Peyer's patch (tissue), 4 donors: ENCODE results near the gene UBTF. TPM values are rescaled to one million over a fixed set of nuclear protein-coding genes. Genes with fewer than 3 reads are reported as not detected.

ENCODE experiments used
- DNase-seq, 3 donors: peaks; one replicate each; pipeline ENCODE4 v3.0.0-alpha.2; 2017 to 2019
- H3K27ac ChIP-seq, 4 donors: fragments of 200-600 bp; sonication (generic); one replicate each; pipeline ENCODE4 v1.5.1; 2016 to 2019
- H3K27me3 ChIP-seq, 2 donors: fragments of 200-600 bp; sonication (generic); one replicate each; pipeline ENCODE4 v1.5.1; 2019
- H3K36me3 ChIP-seq, 3 donors: fragments of 200-600 bp; sonication (generic); one replicate each; pipeline ENCODE4 v1.5.1; 2016 to 2019
- H3K4me1 ChIP-seq, 4 donors: fragments of 200-600 bp; sonication (generic); one replicate each; pipeline ENCODE4 v1.5.1; 2016 to 2019
- H3K4me3 ChIP-seq, 4 donors: fragments of 200-600 bp; sonication (generic); 1 replicate in 3 of 4; 2 replicates in 1 of 4; pipeline ENCODE4 v1.5.1; 2016 to 2019; ENCODE audit warnings: mild to moderate bottlenecking in 1 of 4
- H3K9me3 ChIP-seq, 4 donors: fragments of 200-600 bp; sonication (generic); one replicate each; pipeline ENCODE4 v1.5.1; 2016 to 2019; ENCODE audit warnings: mild to moderate bottlenecking in 1 of 4
- CTCF ChIP-seq, 6 experiments: fragments of 450-650 bp in 4 of 6; fragments of 200-600 bp in 2 of 6; sonication (generic) in 1 of 6; IDR thresholded peaks; one replicate each; pipeline ENCODE4 v1.5.1; 2017 to 2019; ENCODE audit warnings: antibody characterized with exemption in 6 of 6, mild to moderate bottlenecking in 3 of 6, moderate library complexity in 1 of 6
- POLR2A ChIP-seq, 2 donors: fragments of 450-650 bp; IDR thresholded peaks; one replicate each; pipeline ENCODE4 v1.5.1; 2017; ENCODE audit warnings: antibody characterized with exemption in 2 of 2, mild to moderate bottlenecking in 2 of 2, moderate library complexity in 2 of 2
- total RNA-seq, 4 donors: library from RNA; depleted of rRNA; stranded (reverse); fragments of >200 nt; gene quantifications; one replicate each; pipeline ENCODE4 v1.1.0, GENCODE V29; 2016

UBTF gene
- total RNA-seq, 4 donors from 2014 or later: 58.4 to 167 (median 77.7) TPM

- Histone ChIP-seq H3K4me3 (no peak overlapping the region), H3K27ac (no peak overlapping the region), H3K4me1 (no peaks in the 10 kb centered on the region), H3K36me3 (no peaks in the 10 kb centered on the region), H3K9me3 (no peaks in the 10 kb centered on the region), H3K27me3 (no peaks in the 10 kb centered on the region)
- TF ChIP-seq CTCF (IDR thresholded peaks at IDR 0.05) (no peak), POLR2A (IDR thresholded peaks at IDR 0.05) (no peak)
- no peak for DNase-seq
Measured at GRCh38 chr17:44236444-44236991, 17.0 kb upstream of the UBTF start.

- H3K27me3 ChIP-seq: no peaks in the 10 kb centered on the region
- TF ChIP-seq POLR2A (IDR thresholded peaks at IDR 0.05) (no peak), CTCF (IDR thresholded peaks at IDR 0.05) (no peak)
- H3K4me3 ChIP-seq: no peak overlapping the region
- H3K36me3 ChIP-seq: no peaks in the 10 kb centered on the region
- no peaks in the 10 kb centered on the region for H3K9me3 ChIP-seq
- no peak overlapping the region for H3K27ac ChIP-seq
- no peaks in the 10 kb centered on the region for H3K4me1 ChIP-seq
- DNase-seq: no peak
Measured at GRCh38 chr17:44235583-44235936, 16.1 kb upstream of the UBTF start.

- Histone ChIP-seq H3K4me3 (no peak overlapping the region), H3K27ac (no peak overlapping the region), H3K4me1 (no peaks in the 10 kb centered on the region), H3K36me3 (no peaks in the 10 kb centered on the region), H3K9me3 (no peaks in the 10 kb centered on the region), H3K27me3 (no peaks in the 10 kb centered on the region)
- DNase-seq: no peak
- TF ChIP-seq CTCF (IDR thresholded peaks at IDR 0.05) (no peak), POLR2A (IDR thresholded peaks at IDR 0.05) (no peak)
Measured at GRCh38 chr17:44233582-44233981, 14.1 kb upstream of the UBTF start.

GRCh38 chr17:44232061-44232460 is 12.6 kb upstream of the UBTF start:
- H3K4me3 ChIP-seq: no peak overlapping the region
- no peak overlapping the region for H3K27ac ChIP-seq
- no peaks in the 10 kb centered on the region for H3K36me3 ChIP-seq
- no peaks in the 10 kb centered on the region for H3K4me1 ChIP-seq
- no peaks in the 10 kb centered on the region for H3K27me3 ChIP-seq
- no peak for TF ChIP-seq CTCF (IDR thresholded peaks at IDR 0.05)
- no peak for TF ChIP-seq POLR2A (IDR thresholded peaks at IDR 0.05)
- DNase-seq: no peak
- no peaks in the 10 kb centered on the region for H3K9me3 ChIP-seq

- H3K4me1 ChIP-seq: no peaks in the 10 kb centered on the region
- H3K27me3 ChIP-seq: no peaks in the 10 kb centered on the region
- no peak for DNase-seq
- H3K4me3 ChIP-seq: no peak overlapping the region
- no peaks in the 10 kb centered on the region for H3K36me3 ChIP-seq
- no peaks in the 10 kb centered on the region for H3K9me3 ChIP-seq
- TF ChIP-seq CTCF (IDR thresholded peaks at IDR 0.05) (no peak), POLR2A (IDR thresholded peaks at IDR 0.05) (no peak)
- H3K27ac ChIP-seq: no peak overlapping the region
Measured at GRCh38 chr17:44230140-44230539, 10.7 kb upstream of the UBTF start.

- H3K27ac ChIP-seq: no peak overlapping the region
- H3K36me3 ChIP-seq: no peaks in the 10 kb centered on the region
- no peaks in the 10 kb centered on the region for H3K4me1 ChIP-seq
- H3K9me3 ChIP-seq: no peaks in the 10 kb centered on the region
- TF ChIP-seq POLR2A (IDR thresholded peaks at IDR 0.05): no peak
- TF ChIP-seq CTCF (IDR thresholded peaks at IDR 0.05): no peak
- DNase-seq: no peak
- H3K27me3 ChIP-seq: no peaks in the 10 kb centered on the region
- H3K4me3 ChIP-seq: no peak overlapping the region
Measured at GRCh38 chr17:44229090-44229489, 9.6 kb upstream of the UBTF start.
